NCI-H69 (cell line): ENCODE results near the gene CXCL13.
A peak's percentile ranks its signal among the peaks of the same experiment; 100 is the strongest.
"Not testable (repeated sequence)": the region's sequence is repeated elsewhere in the genome, so short reads cannot be mapped to it uniquely, and the experiment has no call there.

ENCODE experiments used
- DNase-seq: peaks from one replicate; lab custom pipeline; 2025; lab: John Stamatoyannopoulos, UW

Gene CXCL13, protein sequence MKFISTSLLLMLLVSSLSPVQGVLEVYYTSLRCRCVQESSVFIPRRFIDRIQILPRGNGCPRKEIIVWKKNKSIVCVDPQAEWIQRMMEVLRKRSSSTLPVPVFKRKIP

GRCh38 chr4:77605210-77605902, at the start of gene CXCL13:
CXCL13 (plus strand) TSS chr4:77605820; CDS start chr4:77605866, 46 bp downstream.
- DNase-seq: no peak

GRCh38 chr4:77560170-77560569, 45.5 kb upstream of the CXCL13 start:
- no peak for DNase-seq

GRCh38 chr4:77561720-77562119, 43.9 kb upstream of the CXCL13 start:
- DNase-seq: not testable (repeated sequence)

DNA sequence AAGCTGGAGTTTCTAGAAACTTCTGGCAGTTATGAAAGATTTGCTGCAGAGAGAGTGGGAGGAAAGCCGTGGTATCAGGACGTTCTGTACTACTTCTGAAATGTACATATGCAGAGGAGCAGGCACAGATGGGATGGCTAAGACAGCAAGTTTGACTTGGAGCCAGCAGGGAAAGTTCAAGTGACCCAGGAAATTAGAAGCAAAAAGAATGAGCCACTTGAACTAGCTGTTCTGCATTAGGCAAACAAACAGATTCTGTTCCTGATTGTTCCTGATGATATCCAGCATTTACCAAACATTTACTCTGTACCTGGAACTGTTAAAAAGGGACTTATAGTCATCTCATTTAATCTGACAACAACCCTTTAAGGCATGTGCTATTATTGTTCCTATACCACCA, 41.4 kb upstream of the CXCL13 start:
- DNase-seq: peak; percentile 56

GRCh38 chr4:77566148-77566547, 39.5 kb upstream of the CXCL13 start:
- no peak for DNase-seq

DNA sequence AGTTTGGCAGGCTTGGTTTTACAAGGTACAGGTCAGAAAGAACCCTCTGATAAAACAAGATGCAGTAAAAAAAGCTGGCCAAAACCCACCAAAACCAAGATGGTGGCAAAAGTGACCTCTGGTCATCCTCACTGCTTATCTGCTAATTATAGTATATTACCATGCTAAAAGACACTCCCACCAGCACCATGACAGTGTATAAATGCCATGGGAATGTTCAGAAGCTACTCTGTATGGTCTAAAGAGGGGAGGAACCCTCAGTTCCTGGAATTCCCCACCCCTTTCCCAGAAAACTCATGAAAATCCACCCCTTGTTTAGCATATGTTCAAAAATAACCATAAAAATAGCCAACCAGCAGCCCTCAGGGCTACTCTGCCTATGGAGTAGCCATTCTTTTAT, 38.1 kb upstream of the CXCL13 start:
- no peak for DNase-seq

GRCh38 chr4:77570508-77571214, 35.0 kb upstream of the CXCL13 start:
- not testable (repeated sequence) for DNase-seq

- DNase-seq: no peak
These were observed 29.3 kb upstream of the CXCL13 start for GRCh38 chr4:77576351-77576750.

DNA sequence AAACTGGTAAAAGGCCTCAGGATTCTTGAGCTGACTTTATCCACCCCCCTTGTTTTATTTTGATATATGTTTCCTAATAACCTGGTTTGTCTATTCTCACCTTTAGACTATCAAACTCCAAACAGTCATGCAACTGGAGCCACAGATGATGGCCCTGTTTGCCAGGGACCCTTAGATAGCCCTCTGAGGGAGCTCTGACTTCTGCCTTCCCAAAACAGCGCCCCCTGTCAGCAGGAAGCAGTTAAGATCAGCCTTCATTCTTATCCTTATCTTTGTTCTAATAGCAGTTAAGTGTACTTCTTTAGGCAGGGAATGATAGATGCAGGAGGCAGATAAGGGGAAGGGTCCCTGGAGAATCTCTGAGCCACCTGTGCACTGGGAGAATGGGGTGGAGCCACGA, 27.5 kb upstream of the CXCL13 start:
- no peak for DNase-seq

- no peak for DNase-seq
These were observed 26.1 kb upstream of the CXCL13 start for GRCh38 chr4:77579406-77580076.

DNA sequence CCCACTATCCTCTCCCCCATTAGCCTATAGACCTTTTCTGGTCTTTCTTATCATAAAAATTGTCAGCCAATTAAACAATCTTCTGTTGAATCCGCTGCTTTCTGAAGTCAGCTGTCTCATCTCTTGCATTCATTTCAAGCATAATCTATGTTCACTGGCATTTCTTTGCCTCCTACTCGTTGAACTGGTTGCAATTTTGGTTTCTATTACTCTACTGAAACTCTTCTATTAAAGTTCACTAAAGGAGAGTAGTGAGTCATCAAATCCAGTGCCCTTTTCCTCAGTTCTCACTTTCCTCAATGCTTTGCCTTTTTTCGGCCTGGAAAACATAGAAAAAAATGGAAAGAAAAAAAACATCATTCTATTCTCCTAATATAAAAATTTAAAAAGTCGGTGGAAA, 23.9 kb upstream of the CXCL13 start:
- no peak for DNase-seq

GRCh38 chr4:77582156-77582555, 23.5 kb upstream of the CXCL13 start:
- peak; percentile 17 for DNase-seq

- DNase-seq: no peak
These were observed 22.9 kb upstream of the CXCL13 start for GRCh38 chr4:77582711-77583110.

DNA sequence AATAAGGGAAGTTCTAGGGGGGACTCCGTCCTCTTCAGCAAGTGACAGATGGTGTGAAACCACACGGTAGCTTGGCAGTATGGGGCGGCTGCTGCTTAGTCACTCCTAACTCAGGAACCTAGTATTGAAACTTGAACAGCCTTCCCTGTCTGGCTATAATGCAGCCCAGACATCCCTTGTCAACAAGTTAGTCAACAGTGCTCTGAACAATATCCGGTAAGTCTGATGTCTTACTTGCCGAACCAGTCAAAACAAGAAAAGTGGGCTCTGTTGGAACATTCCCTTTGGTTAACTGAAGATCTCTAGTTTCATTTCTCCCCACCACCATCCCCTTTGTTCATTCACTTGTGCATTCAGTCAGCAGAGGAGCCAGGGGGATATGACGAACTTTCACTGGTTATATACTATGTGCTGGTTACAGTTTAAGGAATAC, 18.7 kb upstream of the CXCL13 start:
- no peak for DNase-seq

DNA sequence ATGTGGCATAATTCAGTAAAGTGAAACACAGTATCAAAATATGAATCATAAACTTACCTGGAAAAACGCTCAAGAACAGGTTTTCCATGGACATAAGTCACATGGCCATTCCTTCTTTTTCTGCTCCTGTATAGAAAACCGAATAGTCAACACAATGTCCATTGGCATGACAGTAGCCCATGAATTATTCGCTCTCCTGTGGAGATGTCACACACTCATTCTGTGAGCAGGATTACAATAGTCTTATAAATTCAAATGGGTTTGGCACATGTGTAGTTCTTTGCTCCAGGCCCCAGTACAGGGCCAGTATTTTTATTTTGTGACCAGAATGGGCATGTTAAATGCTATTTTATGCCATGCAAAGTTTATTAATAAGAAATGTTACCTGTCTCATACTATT, 15.1 kb upstream of the CXCL13 start:
- no peak for DNase-seq

DNA sequence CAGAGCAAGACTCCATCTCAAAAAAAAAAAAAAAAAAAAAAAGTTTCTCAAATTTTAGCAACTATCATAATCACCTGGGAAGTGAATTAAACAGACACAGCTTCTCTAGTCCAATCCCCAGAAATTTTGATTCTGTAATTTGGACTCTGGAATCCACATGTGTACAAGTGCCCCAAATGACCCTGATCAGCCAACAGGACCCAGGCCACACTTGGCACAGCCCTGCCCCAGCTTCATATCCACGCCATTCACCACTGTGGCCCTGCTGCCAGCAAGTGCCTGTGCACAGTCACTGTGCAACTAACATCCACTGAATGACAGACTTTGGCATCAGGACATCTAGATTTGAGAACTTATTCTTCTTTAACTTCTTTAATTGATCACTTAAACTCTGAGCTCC, 14.1 kb upstream of the CXCL13 start:
- DNase-seq: no peak

DNA sequence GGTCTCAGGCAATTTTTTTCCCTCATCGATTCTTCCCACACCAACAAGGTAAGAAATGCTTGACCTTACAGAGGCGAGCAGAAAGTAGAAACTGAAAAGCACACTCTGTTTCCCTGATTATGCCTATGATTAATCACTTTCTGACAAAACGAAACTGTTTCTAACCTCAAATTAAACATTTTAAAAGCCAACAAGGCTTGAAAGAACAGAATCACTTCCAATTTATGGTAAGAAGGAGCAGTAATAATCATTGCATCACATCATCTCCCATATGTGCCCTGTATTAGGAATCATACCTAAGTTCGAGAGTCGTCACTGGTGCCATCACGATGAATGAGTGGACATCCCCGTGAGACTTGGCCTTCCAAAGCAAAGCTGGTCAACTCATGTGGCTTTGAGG, 12.5 kb upstream of the CXCL13 start:
- DNase-seq: no peak

DNA sequence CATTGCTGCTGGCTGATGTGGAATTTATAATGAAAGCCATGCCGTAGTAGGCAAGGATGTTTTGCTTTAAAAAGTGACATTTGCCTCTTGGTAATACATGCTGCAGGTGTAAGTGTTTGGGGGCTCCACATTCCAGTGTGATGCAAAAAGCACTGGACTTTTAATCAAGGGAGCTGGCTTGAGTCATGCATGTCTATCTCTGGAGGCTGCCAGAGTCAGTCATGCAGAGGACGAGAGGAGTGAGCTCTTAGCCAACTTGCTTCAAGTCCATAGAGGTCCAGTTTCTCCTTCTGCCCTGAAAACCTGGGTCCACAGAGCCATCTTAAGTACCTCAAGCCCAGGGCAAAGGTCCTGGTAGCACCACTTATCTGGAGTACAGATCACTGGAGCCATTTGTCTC, 11.6 kb upstream of the CXCL13 start:
- DNase-seq: no peak

- DNase-seq: no peak
These were observed 10.2 kb upstream of the CXCL13 start for GRCh38 chr4:77595364-77595973.

GRCh38 chr4:77599378-77599777, 6.2 kb upstream of the CXCL13 start:
- DNase-seq: peak; percentile 22

GRCh38 chr4:77600521-77601451, 4.8 kb upstream of the CXCL13 start:
- peak; percentile 50 for DNase-seq
